ENCODE data around the gene TNFRSF14. TPM values are rescaled to one million over a fixed set of nuclear protein-coding genes. Genes with fewer than 3 reads are reported as not detected.

The TNFRSF14 gene
- total and polyA plus RNA-seq, 4 donors = 14.8 to 38.1 (median 29.1) TPM

GRCh38 chr1:2526824-2527555 lies 29.2 kb upstream of the TNFRSF14 start:
- H3K9ac ChIP-seq (ENCODE audit: low read depth in 1 of 2, low read length in 2 of 2) = no peak overlapping the region
- no peaks in the 10 kb centered on the region for H3K36me3 ChIP-seq (ENCODE audit: control insufficient read depth in 4 of 4, insufficient read depth in 3 of 4, low read depth in 1 of 4, low read length in 3 of 4)
- H3K4me3 ChIP-seq (ENCODE audit: low read depth in 1 of 3, low read length in 3 of 3) = peak overlapping the region in 1 of 3 donors; percentile 87
- no peaks in the 10 kb centered on the region for H3K9me3 ChIP-seq (ENCODE audit: control insufficient read depth in 4 of 4, low read length in 3 of 4)
- H3K27ac ChIP-seq (ENCODE audit: low read depth in 1 of 2, low read length in 2 of 2) = peak overlapping the region; percentile 87 to 95
- WGBS = 31% methylated on average over 20 of the region's 20 CpGs
- TF ChIP-seq JUND (IDR thresholded peaks at IDR 0.05) = no peak
- peak; percentile 29 to 60 for TF ChIP-seq RXRA (IDR thresholded peaks at IDR 0.05)
- TF ChIP-seq SP1 (IDR thresholded peaks at IDR 0.05) = peak; percentile 26
- no peaks in the 10 kb centered on the region for H3K27me3 ChIP-seq (ENCODE audit: control insufficient read depth in 4 of 4, insufficient read depth in 4 of 4, low read length in 3 of 4)
- no peak for DNase-seq (ENCODE audit: low spot score)
- H3K4me1 ChIP-seq (ENCODE audit: control insufficient read depth in 4 of 4, insufficient read depth in 4 of 4, low read length in 3 of 4) = peaks cover 56 to 79% (median 68%) of the 10 kb centered on the region in 4 donors

DNA sequence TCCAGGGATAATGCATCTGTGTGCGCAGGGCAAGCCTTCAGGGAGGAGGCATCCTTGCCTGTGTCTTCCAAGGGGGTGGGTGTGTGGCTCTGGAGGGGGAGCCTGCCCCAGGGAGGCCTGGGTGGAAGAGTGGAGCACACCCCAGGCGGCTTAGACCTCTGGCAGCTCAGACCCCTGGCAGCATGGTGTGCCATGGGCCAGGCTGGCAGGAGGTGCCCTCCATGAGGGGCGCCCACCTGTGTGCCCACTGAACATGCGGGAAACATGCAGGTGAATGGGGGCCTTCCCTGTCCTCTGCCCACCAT lies 28.7 kb upstream of the TNFRSF14 start:
- DNase-seq (ENCODE audit: low spot score) = no peak
- Histone ChIP-seq H3K27me3 (ENCODE audit: control insufficient read depth in 4 of 4, insufficient read depth in 4 of 4, low read length in 3 of 4) (no peaks in the 10 kb centered on the region), H3K36me3 (ENCODE audit: control insufficient read depth in 4 of 4, insufficient read depth in 3 of 4, low read depth in 1 of 4, low read length in 3 of 4) (no peaks in the 10 kb centered on the region), H3K4me1 (ENCODE audit: control insufficient read depth in 4 of 4, insufficient read depth in 4 of 4, low read length in 3 of 4) (peaks cover 54 to 73% (median 63%) of the 10 kb centered on the region in 4 donors), H3K27ac (ENCODE audit: low read depth in 1 of 2, low read length in 2 of 2) (peak overlapping the region; percentile 87 to 95), H3K9me3 (ENCODE audit: control insufficient read depth in 4 of 4, low read length in 3 of 4) (no peaks in the 10 kb centered on the region), H3K9ac (ENCODE audit: low read depth in 1 of 2, low read length in 2 of 2) (no peak overlapping the region), H3K4me3 (ENCODE audit: low read depth in 1 of 3, low read length in 3 of 3) (no peak overlapping the region)
- WGBS = 78% methylated on average over 4 of the region's 4 CpGs
- no peak for TF ChIP-seq CTCF (IDR thresholded peaks at IDR 0.05; ENCODE audit: low read depth, low read length, missing input control)
- no peak for TF ChIP-seq TAF1 (conservative IDR thresholded peaks at IDR 0.05)
- no peak for TF ChIP-seq RXRA (IDR thresholded peaks at IDR 0.05)
- no peak for TF ChIP-seq NR2F2 (IDR thresholded peaks at IDR 0.05)
- no peak for TF ChIP-seq MAX (IDR thresholded peaks at IDR 0.05)
- TF ChIP-seq FOXA1 (IDR thresholded peaks at IDR 0.05) = no peak
- no peak for TF ChIP-seq YY1 (IDR thresholded peaks at IDR 0.05)
- no peak for TF ChIP-seq EGR1 (IDR thresholded peaks at IDR 0.05; ENCODE audit: low read depth in 2 of 2)
- no peak for TF ChIP-seq HNF4G (IDR thresholded peaks at IDR 0.05)
- TF ChIP-seq JUND (IDR thresholded peaks at IDR 0.05) = no peak
- TF ChIP-seq, protein P1, sequence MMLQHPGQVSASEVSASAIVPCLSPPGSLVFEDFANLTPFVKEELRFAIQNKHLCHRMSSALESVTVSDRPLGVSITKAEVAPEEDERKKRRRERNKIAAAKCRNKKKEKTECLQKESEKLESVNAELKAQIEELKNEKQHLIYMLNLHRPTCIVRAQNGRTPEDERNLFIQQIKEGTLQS (IDR thresholded peaks at IDR 0.05) = no peak
- TF ChIP-seq RAD21 (IDR thresholded peaks at IDR 0.05) = no peak
- TF ChIP-seq FOXA2 (IDR thresholded peaks at IDR 0.05) = no peak

GRCh38 chr1:2528016-2528415 lies 28.2 kb upstream of the TNFRSF14 start:
- H3K9me3 ChIP-seq (ENCODE audit: control insufficient read depth in 4 of 4, low read length in 3 of 4) = no peaks in the 10 kb centered on the region
- WGBS = 33% methylated on average over 12 of the region's 12 CpGs
- H3K27ac ChIP-seq (ENCODE audit: low read depth in 1 of 2, low read length in 2 of 2) = peak overlapping the region; percentile 87 to 95
- H3K4me3 ChIP-seq (ENCODE audit: low read depth in 1 of 3, low read length in 3 of 3) = no peak overlapping the region
- H3K27me3 ChIP-seq (ENCODE audit: control insufficient read depth in 4 of 4, insufficient read depth in 4 of 4, low read length in 3 of 4) = no peaks in the 10 kb centered on the region
- no peak overlapping the region for H3K9ac ChIP-seq (ENCODE audit: low read depth in 1 of 2, low read length in 2 of 2)
- peaks cover 49 to 68% (median 60%) of the 10 kb centered on the region in 4 donors for H3K4me1 ChIP-seq (ENCODE audit: control insufficient read depth in 4 of 4, insufficient read depth in 4 of 4, low read length in 3 of 4)
- H3K36me3 ChIP-seq (ENCODE audit: control insufficient read depth in 4 of 4, insufficient read depth in 3 of 4, low read depth in 1 of 4, low read length in 3 of 4) = no peaks in the 10 kb centered on the region
- DNase-seq (ENCODE audit: low spot score) = no peak
- TF ChIP-seq FOXA1 (IDR thresholded peaks at IDR 0.05) (no peak), RXRA (IDR thresholded peaks at IDR 0.05) (peak; percentile 70 to 72), JUND (IDR thresholded peaks at IDR 0.05) (no peak), HNF4G (IDR thresholded peaks at IDR 0.05) (no peak), TAF1 (conservative IDR thresholded peaks at IDR 0.05) (no peak), HNF4A (conservative IDR thresholded peaks at IDR 0.05) (peak; percentile 58 to 77), YY1 (IDR thresholded peaks at IDR 0.05) (no peak), CTCF (IDR thresholded peaks at IDR 0.05; ENCODE audit: low read depth, low read length, missing input control) (no peak), GABPA (IDR thresholded peaks at IDR 0.05 in 1 of 2, conservative IDR thresholded peaks at IDR 0.05 in 1 of 2) (no peak), SP1 (IDR thresholded peaks at IDR 0.05) (peak; percentile 62), NR2F2 (IDR thresholded peaks at IDR 0.05) (peak; percentile 66), RAD21 (IDR thresholded peaks at IDR 0.05) (peak; percentile 24 to 40), EGR1 (IDR thresholded peaks at IDR 0.05; ENCODE audit: low read depth in 2 of 2) (peak in 1 of 2 donors; percentile 65), MAX (IDR thresholded peaks at IDR 0.05) (peak; percentile 62)
- TF ChIP-seq, protein P1 (IDR thresholded peaks at IDR 0.05) = no peak
- TF ChIP-seq, protein P2, sequence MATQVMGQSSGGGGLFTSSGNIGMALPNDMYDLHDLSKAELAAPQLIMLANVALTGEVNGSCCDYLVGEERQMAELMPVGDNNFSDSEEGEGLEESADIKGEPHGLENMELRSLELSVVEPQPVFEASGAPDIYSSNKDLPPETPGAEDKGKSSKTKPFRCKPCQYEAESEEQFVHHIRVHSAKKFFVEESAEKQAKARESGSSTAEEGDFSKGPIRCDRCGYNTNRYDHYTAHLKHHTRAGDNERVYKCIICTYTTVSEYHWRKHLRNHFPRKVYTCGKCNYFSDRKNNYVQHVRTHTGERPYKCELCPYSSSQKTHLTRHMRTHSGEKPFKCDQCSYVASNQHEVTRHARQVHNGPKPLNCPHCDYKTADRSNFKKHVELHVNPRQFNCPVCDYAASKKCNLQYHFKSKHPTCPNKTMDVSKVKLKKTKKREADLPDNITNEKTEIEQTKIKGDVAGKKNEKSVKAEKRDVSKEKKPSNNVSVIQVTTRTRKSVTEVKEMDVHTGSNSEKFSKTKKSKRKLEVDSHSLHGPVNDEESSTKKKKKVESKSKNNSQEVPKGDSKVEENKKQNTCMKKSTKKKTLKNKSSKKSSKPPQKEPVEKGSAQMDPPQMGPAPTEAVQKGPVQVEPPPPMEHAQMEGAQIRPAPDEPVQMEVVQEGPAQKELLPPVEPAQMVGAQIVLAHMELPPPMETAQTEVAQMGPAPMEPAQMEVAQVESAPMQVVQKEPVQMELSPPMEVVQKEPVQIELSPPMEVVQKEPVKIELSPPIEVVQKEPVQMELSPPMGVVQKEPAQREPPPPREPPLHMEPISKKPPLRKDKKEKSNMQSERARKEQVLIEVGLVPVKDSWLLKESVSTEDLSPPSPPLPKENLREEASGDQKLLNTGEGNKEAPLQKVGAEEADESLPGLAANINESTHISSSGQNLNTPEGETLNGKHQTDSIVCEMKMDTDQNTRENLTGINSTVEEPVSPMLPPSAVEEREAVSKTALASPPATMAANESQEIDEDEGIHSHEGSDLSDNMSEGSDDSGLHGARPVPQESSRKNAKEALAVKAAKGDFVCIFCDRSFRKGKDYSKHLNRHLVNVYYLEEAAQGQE (IDR thresholded peaks at IDR 0.05) = peak; percentile 46
